Measurements from ENCODE around the gene CDC6. TPM values are rescaled to one million over a fixed set of nuclear protein-coding genes. Genes with fewer than 3 reads are reported as not detected.

The CDC6 gene
- total and polyA plus RNA-seq, 2 donors (not counting 1 experiment from before 2014, with no cell fraction given): 0.69 to 2.2 TPM

GRCh38 chr17:40284085-40284713 lies 3.5 kb upstream of the CDC6 start:
- Histone ChIP-seq H3K9ac (ENCODE audit: low read length) (no peak overlapping the region), H3K4me1 (ENCODE audit: control insufficient read depth in 2 of 2, insufficient read depth in 2 of 2, low read length in 2 of 2) (peaks cover 9 to 11% of the 10 kb centered on the region in 2 donors), H2AFZ (ENCODE audit: insufficient read depth, low read depth, low read length, poor library complexity, severe bottlenecking) (no peak overlapping the region), H3K4me3 (ENCODE audit: control extremely low read depth in 1 of 5, extremely low read depth in 1 of 5, insufficient read depth in 1 of 5, low read depth in 2 of 5, low read length in 4 of 5) (no peak overlapping the region), H3K79me2 (ENCODE audit: control insufficient read depth, insufficient read depth, low read length) (no peaks in the 10 kb centered on the region), H3K9me3 (ENCODE audit: control extremely low read depth in 1 of 3, control insufficient read depth in 2 of 3, insufficient read depth in 1 of 3, low read length in 2 of 3) (no peaks in the 10 kb centered on the region), H3K27ac (ENCODE audit: low read length in 2 of 2) (no peak overlapping the region), H3K4me2 (replicated peaks; ENCODE audit: low read depth, low read length, poor library complexity, severe bottlenecking) (no peak overlapping the region), H4K20me1 (ENCODE audit: control insufficient read depth, insufficient read depth, low read length, poor library complexity, severe bottlenecking) (no peaks in the 10 kb centered on the region), H3K27me3 (replicated peaks in 1 of 4; ENCODE audit: control extremely low read depth in 1 of 4, control insufficient read depth in 3 of 4, insufficient read depth in 4 of 4, low read length in 3 of 4) (no peaks in the 10 kb centered on the region), H3K36me3 (replicated peaks in 1 of 2; ENCODE audit: control extremely low read depth in 1 of 2, control insufficient read depth in 1 of 2, extremely low read depth in 1 of 2, insufficient read depth in 2 of 2, low read length in 1 of 2) (peaks cover 0 to 26% of the 10 kb centered on the region in 2 experiments)
- intact Hi-C loops (cut with micrococcal nuclease): no loop called here
- no CpG with 5 or more reads among the region's 2 CpGs for WGBS (ENCODE audit: insufficient coverage)
- no peak for TF ChIP-seq EZH2 (IDR thresholded peaks at IDR 0.05; ENCODE audit: borderline replicate concordance, insufficient read depth, low read depth, low read length, poor library complexity, severe bottlenecking)
- TF ChIP-seq CTCF (IDR thresholded peaks at IDR 0.05): no peak
- ChIA-PET CTCF (interaction anchor here (0.6 to 1.7 kb wide), 5 partner anchors 15 to 258 kb away, joined by 3 to 4 read pairs (median 4); no protein-coding TSS in a partner anchor), POLR2A (interaction anchor here (0.6 kb wide), 1 partner anchor 114 kb away, joined by 3 read pairs; no protein-coding TSS in a partner anchor)
- H3K4me1 Mint-ChIP-seq: peaks cover 15% of the 10 kb centered on the region
- H3K4me3 Mint-ChIP-seq: no peak overlapping the region
- DNase-seq (no peak), ATAC-seq (ENCODE audit: low read depth) (no peak)
- H3K27me3 Mint-ChIP-seq: no peaks in the 10 kb centered on the region
- peak overlapping the region; percentile 33 for H3K27ac Mint-ChIP-seq
- H3K9me3 Mint-ChIP-seq (ENCODE audit: insufficient read depth): no peaks in the 10 kb centered on the region

- no peak for DNase-seq
- Histone ChIP-seq H3K36me3 (replicated peaks in 1 of 2; ENCODE audit: control extremely low read depth in 1 of 2, control insufficient read depth in 1 of 2, extremely low read depth in 1 of 2, insufficient read depth in 2 of 2, low read length in 1 of 2) (peaks cover 0 to 8% of the 10 kb centered on the region in 2 experiments), H2AFZ (ENCODE audit: insufficient read depth, low read depth, low read length, poor library complexity, severe bottlenecking) (no peak overlapping the region), H3K4me2 (replicated peaks; ENCODE audit: low read depth, low read length, poor library complexity, severe bottlenecking) (no peak overlapping the region), H3K27me3 (replicated peaks in 1 of 4; ENCODE audit: control extremely low read depth in 1 of 4, control insufficient read depth in 3 of 4, insufficient read depth in 4 of 4, low read length in 3 of 4) (no peaks in the 10 kb centered on the region), H3K27ac (ENCODE audit: low read length in 2 of 2) (peak overlapping the region in 1 of 2 donors; percentile 35), H3K9me3 (ENCODE audit: control extremely low read depth in 1 of 3, control insufficient read depth in 2 of 3, insufficient read depth in 1 of 3, low read length in 2 of 3) (no peaks in the 10 kb centered on the region), H3K4me1 (ENCODE audit: control insufficient read depth in 2 of 2, insufficient read depth in 2 of 2, low read length in 2 of 2) (peaks cover 9 to 11% of the 10 kb centered on the region in 2 donors), H3K9ac (ENCODE audit: low read length) (no peak overlapping the region), H3K4me3 (ENCODE audit: control extremely low read depth in 1 of 5, extremely low read depth in 1 of 5, insufficient read depth in 1 of 5, low read depth in 2 of 5, low read length in 4 of 5) (no peak overlapping the region), H4K20me1 (ENCODE audit: control insufficient read depth, insufficient read depth, low read length, poor library complexity, severe bottlenecking) (no peaks in the 10 kb centered on the region), H3K79me2 (ENCODE audit: control insufficient read depth, insufficient read depth, low read length) (no peaks in the 10 kb centered on the region)
- no peak overlapping the region for H3K4me3 Mint-ChIP-seq
- no peaks in the 10 kb centered on the region for H3K9me3 Mint-ChIP-seq (ENCODE audit: insufficient read depth)
- intact Hi-C loops (cut with micrococcal nuclease): loop anchor here (5.0 kb wide), 1 partner anchor 131 kb away; the partner anchor contains the start of gene TOP2A
- no CpG with 5 or more reads among the region's 2 CpGs for WGBS (ENCODE audit: insufficient coverage)
- ChIA-PET CTCF (interaction anchor here (0.6 to 0.7 kb wide), 2 partner anchors 9 to 18 kb away, joined by 3 to 4 read pairs; no protein-coding TSS in a partner anchor), POLR2A (no interaction called here)
- ATAC-seq (ENCODE audit: low read depth): no peak
- no peak for TF ChIP-seq EZH2 (IDR thresholded peaks at IDR 0.05; ENCODE audit: borderline replicate concordance, insufficient read depth, low read depth, low read length, poor library complexity, severe bottlenecking)
- TF ChIP-seq CTCF (IDR thresholded peaks at IDR 0.05): no peak
- no peak overlapping the region for H3K27ac Mint-ChIP-seq
- H3K27me3 Mint-ChIP-seq: no peaks in the 10 kb centered on the region
- peaks cover 15% of the 10 kb centered on the region for H3K4me1 Mint-ChIP-seq
Measured at GRCh38 chr17:40286473-40286872, 1.2 kb upstream of the CDC6 start.

Data from B cell (primary cell).